Activated CD4-positive, alpha-beta T cell treated with anti-CD3 and anti-CD28 coated beads for 36 hours (primary cell): Measurements from ENCODE around the gene C1orf174. TPM values are rescaled to one million over a fixed set of nuclear protein-coding genes. Genes with fewer than 3 reads are reported as not detected.
A peak's percentile ranks its signal among the peaks of the same experiment; 100 is the strongest.

ENCODE experiments used
- ATAC-seq: fragments of 200-7000 bp; cut with Tn5 transposase; one replicate; pipeline ENCODE4 v1.10.0; 2021; ENCODE audit warnings: mild to moderate bottlenecking, moderate library complexity
- CTCF ChIA-PET: fragments of 350-600 bp; sonication (Branson Sonifier 250); formaldehyde crosslinking; loops from one replicate; lab custom pipeline; 2021; ENCODE audit warnings: antibody characterized with exemption; lab: Charles Lee
- POLR2A ChIA-PET: fragments of 350-600 bp; sonication (Branson Sonifier 250); formaldehyde crosslinking; loops from one replicate; lab custom pipeline; 2021; ENCODE audit warnings: antibody characterized with exemption, inconsistent platforms; lab: Charles Lee
- DNase-seq: peaks from one replicate; pipeline ENCODE4 v3.0.0-alpha.2; 2020
- H3K27ac Mint-ChIP-seq: one replicate; pipeline ENCODE4 v1.8.0; 2021; ENCODE audit warnings: mixed read lengths
- H3K27me3 Mint-ChIP-seq: one replicate; pipeline ENCODE4 v1.8.0; 2021; ENCODE audit warnings: mixed read lengths
- H3K36me3 Mint-ChIP-seq: one replicate; pipeline ENCODE4 v1.8.0; 2021; ENCODE audit warnings: low read depth, mixed read lengths
- H3K4me1 Mint-ChIP-seq: one replicate; pipeline ENCODE4 v1.8.0; 2021; ENCODE audit warnings: mixed read lengths
- H3K4me3 Mint-ChIP-seq: one replicate; pipeline ENCODE4 v1.8.0; 2021; ENCODE audit warnings: mild to moderate bottlenecking, moderate library complexity, mixed read lengths
- H3K9me3 Mint-ChIP-seq: one replicate; pipeline ENCODE4 v1.8.0; 2021; ENCODE audit warnings: low read depth, mixed read lengths
- intact Hi-C, 2 experiments: fragments of 100-400 bp; cut with DNase I in 1 of 2; cut with micrococcal nuclease in 1 of 2; formaldehyde crosslinking; loops; one replicate each; pipeline versions ENCODE4 v1.14.2 to v1.15.1; 2022 to 2024; cut with DNase I, micrococcal nuclease
- total RNA-seq, 2 experiments: library from RNA; stranded (reverse); gene quantifications; one replicate each; pipeline ENCODE4 v1.2.3, GENCODE V29; 2021

Gene C1orf174
- total RNA-seq, 2 experiments from 2014 or later = 39.8 to 49.4 TPM

DNA sequence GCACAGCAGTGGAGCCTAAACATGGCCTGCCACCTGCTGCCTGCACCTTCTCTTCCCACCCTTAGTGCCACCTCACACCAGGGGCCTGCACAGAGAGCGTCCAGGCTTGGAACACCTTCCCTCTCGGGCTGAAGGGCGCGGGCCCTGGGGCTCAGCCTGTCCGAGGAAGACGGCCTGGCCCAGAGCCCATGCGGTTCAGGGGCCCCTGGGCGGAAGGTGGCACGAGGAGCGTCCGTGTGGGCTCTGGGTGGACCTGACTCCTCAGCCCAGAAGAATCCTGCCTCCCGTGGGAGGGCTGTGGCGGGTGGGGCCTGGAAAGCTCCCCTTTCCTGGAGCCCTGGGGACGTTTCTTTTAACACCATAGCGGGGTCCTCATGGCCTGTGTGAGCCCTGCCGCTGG is 23.4 kb downstream of the C1orf174 start:
- ChIA-PET POLR2A (no interaction called here), CTCF (no interaction called here)
- Mint-ChIP-seq H3K4me1 (no peaks in the 10 kb centered on the region), H3K9me3 (peaks cover 5% of the 10 kb centered on the region), H3K36me3 (peaks cover 41% of the 10 kb centered on the region), H3K27ac (no peak overlapping the region), H3K4me3 (no peak overlapping the region), H3K27me3 (no peaks in the 10 kb centered on the region)
- no peak for ATAC-seq
- no peak for DNase-seq
- intact Hi-C loops = no loop called here

DNA sequence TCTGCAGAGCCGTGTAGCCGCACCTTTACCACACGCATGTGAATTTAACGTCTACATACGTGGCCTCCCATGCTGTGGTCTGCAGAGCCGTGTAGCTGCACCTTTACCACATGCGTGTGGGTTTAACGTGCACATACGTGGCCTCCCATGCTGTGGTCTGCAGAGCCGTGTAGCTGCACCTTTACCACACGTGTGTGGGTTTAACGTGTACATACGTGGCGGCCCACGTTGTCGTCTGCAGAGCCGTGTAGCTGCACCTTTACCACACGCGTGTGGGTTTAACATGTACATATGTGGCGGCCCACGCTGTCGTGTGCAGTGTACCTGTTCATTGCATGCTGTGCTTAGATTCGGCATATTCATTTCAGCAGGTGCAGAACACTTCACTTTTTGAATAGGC is 25.3 kb downstream of the C1orf174 start:
- Mint-ChIP-seq H3K4me1 (no peaks in the 10 kb centered on the region), H3K27ac (no peak overlapping the region), H3K36me3 (peaks cover 41% of the 10 kb centered on the region), H3K4me3 (no peak overlapping the region), H3K27me3 (no peaks in the 10 kb centered on the region), H3K9me3 (peaks cover 5% of the 10 kb centered on the region)
- CTCF ChIA-PET = no interaction called here
- intact Hi-C loops = no loop called here
- ATAC-seq (no peak), DNase-seq (no peak)
- POLR2A ChIA-PET = no interaction called here

DNA sequence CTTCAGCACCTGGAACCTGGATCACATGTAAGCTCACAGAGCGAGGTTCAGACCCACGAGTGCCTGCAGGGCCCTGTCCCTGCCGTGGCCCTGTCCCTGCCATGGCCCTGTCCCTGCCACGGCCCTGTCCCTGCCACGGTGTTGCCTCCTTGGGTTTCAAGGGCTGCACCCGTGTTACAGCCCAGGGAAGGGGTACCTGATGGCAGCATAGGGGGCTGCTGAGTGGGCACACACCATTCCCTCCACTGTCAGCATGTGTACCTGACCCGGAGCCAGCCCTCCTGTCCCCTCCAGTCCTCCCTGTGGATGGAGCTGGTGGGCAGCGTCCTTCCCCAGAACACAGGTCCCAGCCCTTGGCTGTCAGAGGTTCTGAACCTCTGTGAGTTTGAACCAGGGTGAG is 27.5 kb downstream of the C1orf174 start:
- POLR2A ChIA-PET = no interaction called here
- CTCF ChIA-PET = interaction anchor here (0.8 kb wide), 1 partner anchor 15 kb away, joined by 3 read pairs; the partner anchor contains the start of genes CEP104 and DFFB
- intact Hi-C loops = no loop called here

DNA sequence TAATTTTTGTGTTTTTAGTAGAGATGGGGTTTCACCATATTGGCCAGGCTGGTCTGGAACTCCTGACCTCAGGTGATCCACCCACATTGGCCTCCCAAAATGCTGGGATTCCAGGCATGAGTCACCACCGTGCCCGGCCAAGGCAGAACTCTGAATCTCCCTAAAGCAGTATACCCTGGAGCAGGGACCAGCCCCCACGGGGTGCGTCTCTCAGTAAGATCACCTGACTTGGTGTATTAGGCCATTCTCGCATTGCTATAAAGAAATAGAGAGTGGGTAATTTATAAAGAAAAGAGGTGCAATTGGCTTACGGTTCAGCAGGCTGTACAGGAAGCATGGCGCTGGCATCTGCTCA is 28.6 kb downstream of the C1orf174 start:
- Mint-ChIP-seq H3K4me3 (no peak overlapping the region), H3K27me3 (no peaks in the 10 kb centered on the region), H3K4me1 (no peaks in the 10 kb centered on the region), H3K36me3 (peaks cover 41% of the 10 kb centered on the region), H3K27ac (no peak overlapping the region), H3K9me3 (no peaks in the 10 kb centered on the region)
- ATAC-seq = no peak
- intact Hi-C loops = no loop called here
- POLR2A ChIA-PET = no interaction called here
- CTCF ChIA-PET = no interaction called here
- DNase-seq = no peak

More for the DNA sequence above, 27.5 kb downstream of the C1orf174 start:
- no peak for DNase-seq
- H3K9me3 Mint-ChIP-seq = no peaks in the 10 kb centered on the region
- H3K27me3 Mint-ChIP-seq = no peaks in the 10 kb centered on the region
- no peak overlapping the region for H3K4me3 Mint-ChIP-seq
- no peaks in the 10 kb centered on the region for H3K4me1 Mint-ChIP-seq
- ATAC-seq = no peak
- H3K36me3 Mint-ChIP-seq = peaks cover 37% of the 10 kb centered on the region
- H3K27ac Mint-ChIP-seq = no peak overlapping the region

DNA sequence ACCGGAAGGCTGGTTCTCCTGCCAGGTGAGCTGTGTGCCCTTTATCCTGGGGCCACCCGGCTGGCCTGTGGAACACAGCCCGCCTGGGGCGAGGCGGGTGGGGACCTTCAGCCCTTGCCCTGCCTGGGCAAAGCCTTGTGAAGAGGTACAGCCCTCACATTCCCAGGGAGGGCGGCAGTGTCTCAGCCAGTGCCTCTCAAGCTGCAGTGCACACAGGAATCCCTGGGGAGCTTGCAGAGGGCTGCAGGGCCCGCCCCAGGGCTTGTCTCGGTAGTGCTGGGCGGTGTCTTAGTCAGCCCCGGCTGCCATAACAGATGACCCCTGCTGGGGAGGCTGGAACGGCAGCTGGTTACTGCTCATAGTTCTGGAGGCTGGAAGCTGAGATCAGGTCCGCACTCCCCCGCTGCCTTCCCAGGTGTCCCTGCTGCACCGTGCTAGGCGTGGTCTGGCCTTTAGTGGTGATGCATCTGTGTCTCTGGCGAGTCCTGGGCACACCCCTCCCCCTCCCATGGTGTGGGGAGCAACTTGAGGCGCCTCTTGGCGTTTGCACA is 30.2 kb downstream of the C1orf174 start:
- intact Hi-C loops = no loop called here
- peaks cover 3% of the 10 kb centered on the region for H3K4me1 Mint-ChIP-seq
- POLR2A ChIA-PET = no interaction called here
- H3K36me3 Mint-ChIP-seq = peaks cover 31% of the 10 kb centered on the region
- no peak overlapping the region for H3K4me3 Mint-ChIP-seq
- ATAC-seq (no peak), DNase-seq (no peak)
- no peak overlapping the region for H3K27ac Mint-ChIP-seq
- H3K9me3 Mint-ChIP-seq = no peaks in the 10 kb centered on the region
- H3K27me3 Mint-ChIP-seq = no peaks in the 10 kb centered on the region
- CTCF ChIA-PET = interaction anchor here (0.5 kb wide), 1 partner anchor 64 kb away, joined by 3 read pairs; no protein-coding TSS in a partner anchor

DNA sequence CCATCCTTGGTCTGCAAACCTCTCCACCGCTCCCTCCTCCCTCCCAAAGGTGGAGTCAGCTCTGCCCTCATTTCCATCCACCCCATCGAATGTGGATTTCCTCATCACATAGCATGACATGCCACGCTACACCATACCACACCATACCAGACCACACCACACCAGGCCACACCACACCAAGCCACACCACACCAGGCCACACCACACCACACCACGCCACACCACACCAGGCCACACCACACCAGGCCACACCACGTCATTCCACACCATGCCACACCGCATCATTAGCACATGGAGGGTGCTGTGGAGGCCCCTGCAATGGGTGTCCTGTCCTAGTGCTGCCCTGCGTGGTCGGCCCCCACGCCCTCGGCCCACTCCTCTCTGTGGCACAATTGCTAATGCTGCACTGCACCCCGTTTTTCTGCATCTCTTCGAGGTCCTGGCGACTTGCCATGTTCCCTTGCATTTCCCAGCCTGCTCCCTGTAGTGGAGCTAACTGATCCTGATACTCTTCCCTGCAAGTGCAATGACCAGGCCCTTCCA is 31.5 kb downstream of the C1orf174 start:
- ChIA-PET CTCF (no interaction called here), POLR2A (no interaction called here)
- no peak overlapping the region for H3K27ac Mint-ChIP-seq
- H3K4me3 Mint-ChIP-seq = no peak overlapping the region
- H3K4me1 Mint-ChIP-seq = peaks cover 4% of the 10 kb centered on the region
- H3K36me3 Mint-ChIP-seq = peaks cover 26% of the 10 kb centered on the region
- intact Hi-C loops = no loop called here
- no peaks in the 10 kb centered on the region for H3K9me3 Mint-ChIP-seq
- DNase-seq (no peak), ATAC-seq (no peak)
- no peaks in the 10 kb centered on the region for H3K27me3 Mint-ChIP-seq

DNA sequence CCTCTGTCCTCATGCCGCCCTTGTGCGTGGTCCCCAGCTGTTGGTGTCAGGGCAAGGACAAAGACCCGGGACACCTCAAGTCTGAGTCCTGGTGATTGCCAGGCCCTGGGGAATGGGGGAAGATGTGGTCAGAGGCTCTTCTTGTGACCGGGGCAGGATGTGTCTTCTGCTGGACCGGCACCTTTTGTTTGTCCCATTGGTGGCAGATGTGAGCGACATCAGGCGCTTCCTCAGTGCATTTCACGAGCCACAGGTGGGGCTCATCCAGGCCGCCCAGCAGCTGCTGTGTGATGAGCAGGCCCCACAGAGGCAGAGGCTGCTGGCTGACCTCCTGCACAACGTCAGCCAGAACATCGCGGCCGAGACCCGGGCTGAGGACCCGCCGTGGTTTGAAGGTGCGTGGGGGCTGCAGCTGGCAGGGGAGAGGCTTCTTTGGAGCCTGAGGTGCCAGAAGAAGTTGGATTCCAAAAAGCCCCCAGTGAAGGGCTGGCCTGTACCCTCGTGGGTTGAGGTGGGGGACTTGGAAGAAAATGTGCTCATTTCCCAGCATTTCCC is 34.4 kb downstream of the C1orf174 start:
- Mint-ChIP-seq H3K36me3 (peaks cover 24% of the 10 kb centered on the region), H3K27ac (no peak overlapping the region), H3K4me1 (peaks cover 4% of the 10 kb centered on the region), H3K4me3 (no peak overlapping the region), H3K27me3 (no peaks in the 10 kb centered on the region), H3K9me3 (no peaks in the 10 kb centered on the region)
- DNase-seq (no peak), ATAC-seq (no peak)
- CTCF ChIA-PET = no interaction called here
- POLR2A ChIA-PET = no interaction called here
- intact Hi-C loops = no loop called here

DNA sequence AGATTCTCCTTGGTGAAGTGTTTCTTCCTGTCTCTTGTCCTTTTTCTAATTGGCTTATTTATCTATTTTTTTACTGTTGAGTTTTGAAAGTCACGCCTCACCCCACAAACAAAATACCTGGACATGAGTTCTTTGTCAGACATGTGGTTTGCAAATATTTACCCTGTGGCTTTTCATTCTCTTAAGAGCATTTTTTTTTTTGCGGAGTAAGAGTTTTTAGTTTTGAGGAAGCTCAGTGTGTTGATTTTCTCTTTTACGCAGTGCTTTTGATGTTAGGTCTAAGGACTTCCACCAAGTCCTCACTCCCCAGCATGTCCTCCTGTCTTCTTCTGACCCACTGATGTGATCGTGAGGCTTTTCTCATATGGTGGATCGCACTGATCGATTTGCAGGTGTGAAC is 35.2 kb downstream of the C1orf174 start:
- H3K27me3 Mint-ChIP-seq = no peaks in the 10 kb centered on the region
- H3K4me3 Mint-ChIP-seq = no peak overlapping the region
- no peak for DNase-seq
- CTCF ChIA-PET = no interaction called here
- H3K27ac Mint-ChIP-seq = no peak overlapping the region
- POLR2A ChIA-PET = no interaction called here
- H3K9me3 Mint-ChIP-seq = no peaks in the 10 kb centered on the region
- no peak for ATAC-seq
- peaks cover 4% of the 10 kb centered on the region for H3K4me1 Mint-ChIP-seq
- H3K36me3 Mint-ChIP-seq = peaks cover 20% of the 10 kb centered on the region
- intact Hi-C loops = no loop called here

DNA sequence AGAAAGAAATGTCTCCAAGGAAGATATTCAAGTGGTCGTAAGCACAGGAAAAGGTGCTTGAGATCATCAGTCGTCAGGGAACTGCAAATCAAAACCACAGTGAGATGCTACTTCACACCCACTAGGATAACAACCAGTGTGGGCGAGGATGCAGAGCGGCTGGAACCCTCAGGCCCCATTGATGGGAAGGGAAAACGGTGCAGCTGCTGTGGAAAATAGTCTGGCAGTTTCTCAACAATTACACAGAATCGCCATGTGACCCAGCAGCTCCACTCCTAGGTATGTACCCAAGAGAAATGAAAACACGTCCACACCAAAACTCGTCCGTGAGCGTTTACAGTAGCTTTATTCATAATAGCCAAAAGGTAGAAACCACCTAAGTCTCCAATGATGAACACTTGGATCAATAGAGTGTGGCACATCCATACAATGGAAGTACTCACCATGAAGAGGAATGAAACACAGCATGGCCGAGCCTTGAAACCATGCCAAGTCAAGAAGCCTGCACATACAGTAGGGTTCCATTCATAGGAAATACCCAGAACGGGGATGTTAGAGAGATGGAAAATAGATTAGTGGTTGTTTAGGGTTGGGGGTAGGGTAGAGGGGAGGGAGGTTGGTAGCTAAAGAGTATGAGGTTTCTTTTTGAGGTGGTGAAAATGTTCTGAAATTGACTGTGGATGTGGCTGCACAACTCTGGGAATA is 36.7 kb downstream of the C1orf174 start:
- H3K9me3 Mint-ChIP-seq = no peaks in the 10 kb centered on the region
- intact Hi-C loops = no loop called here
- peaks cover 13% of the 10 kb centered on the region for H3K4me1 Mint-ChIP-seq
- POLR2A ChIA-PET = interaction anchor here (0.6 kb wide), 1 partner anchor 805 kb away, joined by 3 read pairs; no protein-coding TSS in a partner anchor
- H3K27ac Mint-ChIP-seq = no peak overlapping the region
- no peak for ATAC-seq
- H3K4me3 Mint-ChIP-seq = no peak overlapping the region
- no peak for DNase-seq
- H3K27me3 Mint-ChIP-seq = no peaks in the 10 kb centered on the region
- H3K36me3 Mint-ChIP-seq = peaks cover 13% of the 10 kb centered on the region
- CTCF ChIA-PET = interaction anchor here (0.7 kb wide), 1 partner anchor 347 kb away, joined by 3 read pairs; no protein-coding TSS in a partner anchor

DNA sequence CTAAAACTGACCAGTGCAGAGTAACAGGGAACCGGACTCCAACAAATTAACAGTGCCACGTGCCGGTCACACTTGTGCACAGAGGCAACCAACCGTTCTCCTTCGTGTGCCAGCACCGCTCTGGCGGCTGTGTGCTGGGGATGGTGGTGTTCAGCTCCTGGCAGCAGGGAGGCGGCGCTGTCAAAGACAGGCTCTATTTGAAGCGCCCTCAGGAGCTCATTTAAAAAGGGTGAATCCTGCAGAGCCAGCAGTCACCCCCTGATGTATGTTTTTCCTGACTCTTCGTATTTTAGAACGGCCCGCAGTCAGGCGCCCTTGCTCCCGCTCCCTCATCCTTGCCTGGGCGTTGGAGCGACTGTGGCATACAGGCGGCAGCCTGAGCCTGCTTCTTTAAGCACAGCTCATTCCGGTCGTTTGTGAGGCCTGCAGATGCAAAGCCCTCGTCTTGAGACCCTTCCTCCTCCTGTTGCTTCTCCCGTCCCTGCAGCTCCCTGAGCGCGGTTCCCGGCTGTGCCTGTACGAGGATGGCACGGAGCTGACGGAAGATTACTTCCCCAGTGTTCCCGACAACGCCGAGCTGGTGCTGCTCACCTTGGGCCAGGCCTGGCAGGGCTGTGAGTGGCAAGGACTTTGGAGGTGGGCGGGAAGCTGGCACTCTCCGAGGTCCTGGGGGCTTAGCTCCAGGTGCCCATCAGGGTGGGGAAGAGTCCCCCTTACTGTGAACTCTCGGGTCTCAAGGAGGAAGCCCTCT is 41.7 kb downstream of the C1orf174 start:
- no peak for ATAC-seq
- intact Hi-C loops = loop anchor here in 1 of 2 experiments (5.0 to 10.0 kb wide), 3 partner anchors 206 to 1466 kb away; partner anchors contain the start of genes MORN1, PANK4, RER1 and TP73
- Mint-ChIP-seq H3K27me3 (no peaks in the 10 kb centered on the region), H3K9me3 (no peaks in the 10 kb centered on the region), H3K4me1 (peaks cover 31% of the 10 kb centered on the region), H3K36me3 (peaks cover 5% of the 10 kb centered on the region), H3K27ac (peak overlapping the region; percentile 38), H3K4me3 (peak overlapping the region; percentile 95)
- peak; percentile 51 for DNase-seq
- ChIA-PET POLR2A (interaction anchor here (1.1 to 1.7 kb wide), 2 partner anchors 41 to 62 kb away, joined by 4 read pairs; partner anchors contain the start of genes C1orf174 and LRRC47), CTCF (interaction anchor here (0.6 to 1.3 kb wide), 2 partner anchors 64 to 204 kb away, joined by 3 to 4 read pairs; no protein-coding TSS in a partner anchor)

DNA sequence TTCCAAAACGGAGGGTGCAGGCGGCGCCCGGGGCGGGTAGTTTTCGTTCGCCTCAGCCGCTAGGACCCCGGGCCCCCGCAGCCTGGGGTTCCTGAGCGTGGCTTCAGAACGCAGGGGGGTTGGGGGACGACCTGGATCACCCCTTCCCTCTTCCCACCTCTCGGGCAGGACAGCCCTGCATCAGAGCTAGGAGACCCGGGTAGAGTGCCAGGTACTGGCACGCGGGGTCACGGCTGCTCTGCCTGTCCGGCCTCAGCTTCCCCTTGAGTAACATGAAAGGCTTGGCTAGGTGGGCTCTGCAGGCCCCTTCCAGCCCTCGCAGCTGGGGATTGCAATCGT is 42.3 kb downstream of the C1orf174 start:
- ATAC-seq (no peak), DNase-seq (no peak)
- ChIA-PET POLR2A (interaction anchor here (1.1 to 1.7 kb wide), 2 partner anchors 42 to 62 kb away, joined by 4 read pairs; partner anchors contain the start of genes C1orf174 and LRRC47), CTCF (interaction anchor here (0.6 to 1.3 kb wide), 4 partner anchors 15 to 637 kb away, joined by 3 to 4 read pairs (median 3); no protein-coding TSS in a partner anchor)
- H3K4me3 Mint-ChIP-seq = peak overlapping the region; percentile 95
- H3K4me1 Mint-ChIP-seq = peaks cover 31% of the 10 kb centered on the region
- no peaks in the 10 kb centered on the region for H3K27me3 Mint-ChIP-seq
- H3K27ac Mint-ChIP-seq = no peak overlapping the region
- no peaks in the 10 kb centered on the region for H3K9me3 Mint-ChIP-seq
- peaks cover 5% of the 10 kb centered on the region for H3K36me3 Mint-ChIP-seq
- intact Hi-C loops = loop anchor here (1.0 to 10.0 kb wide), 9 partner anchors 33 to 1465 kb away; partner anchors contain the start of genes C1orf174 (in 2 of the 2), LRRC47 (in 2 of the 2), SMIM1 (in 2 of the 2) and MORN1 (in 1 of the 2)
